Measurements from ENCODE around the gene SLC32A1.

The SLC32A1 gene

DNA sequence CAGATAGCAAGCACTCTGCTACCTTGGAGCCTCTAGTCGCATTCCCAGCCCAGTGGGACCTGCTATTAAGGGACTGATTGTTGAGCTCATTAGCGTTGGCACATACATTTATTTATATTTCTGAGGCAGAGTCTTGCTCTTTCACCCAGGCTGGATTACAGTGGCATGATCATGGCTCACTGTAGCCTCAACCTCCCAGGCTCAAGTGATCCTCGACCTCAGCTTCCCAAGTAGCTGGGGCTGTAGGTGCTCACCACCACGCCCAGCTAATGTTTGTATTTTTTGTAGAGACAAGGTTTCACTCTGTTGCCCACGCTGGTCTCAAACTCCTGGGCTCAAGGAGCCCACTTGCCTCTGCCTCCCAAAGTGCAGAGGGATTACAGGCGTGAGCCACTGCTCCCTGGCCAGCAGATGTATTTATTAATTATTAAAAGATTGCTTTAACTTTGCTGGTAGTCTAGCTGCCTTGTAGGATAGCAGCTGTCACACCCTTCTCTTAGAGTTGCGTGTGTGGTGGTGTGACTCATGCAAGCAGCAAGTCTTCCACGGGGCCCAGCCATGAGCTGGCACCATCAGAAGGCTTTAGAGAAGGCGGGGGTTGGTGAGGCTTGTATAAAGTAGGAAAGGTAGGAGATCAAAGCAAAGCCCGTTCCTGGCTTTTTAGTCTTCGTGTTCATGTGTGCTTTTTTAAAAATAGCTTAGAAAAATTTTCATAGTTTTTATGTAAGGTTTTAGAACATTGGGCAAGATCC, 40.5 kb downstream of the SLC32A1 start:
- Histone ChIP-seq H3K9ac (no peak overlapping the region), H3K79me2 (ENCODE audit: insufficient read depth, low read depth) (no peaks in the 10 kb centered on the region), H3K36me3 (ENCODE audit: insufficient read depth) (no peaks in the 10 kb centered on the region; the same call in 1 of the 2 replicates), H3K4me3 (IDR thresholded peaks at IDR 0.05; ENCODE audit: insufficient read depth, low read depth, low read length) (no peak overlapping the region), H3K4me1 (ENCODE audit: low read depth, poor library complexity, severe bottlenecking) (no peaks in the 10 kb centered on the region), H2AFZ (ENCODE audit: low read depth) (no peak overlapping the region), H3K27ac (no peak overlapping the region), H4K20me1 (ENCODE audit: insufficient read depth) (no peaks in the 10 kb centered on the region; the same call in 1 of the 2 replicates), H3K4me2 (no peak overlapping the region), H3K27me3 (ENCODE audit: insufficient read depth, low read depth) (no peaks in the 10 kb centered on the region)
- TF ChIP-seq, protein P1, sequence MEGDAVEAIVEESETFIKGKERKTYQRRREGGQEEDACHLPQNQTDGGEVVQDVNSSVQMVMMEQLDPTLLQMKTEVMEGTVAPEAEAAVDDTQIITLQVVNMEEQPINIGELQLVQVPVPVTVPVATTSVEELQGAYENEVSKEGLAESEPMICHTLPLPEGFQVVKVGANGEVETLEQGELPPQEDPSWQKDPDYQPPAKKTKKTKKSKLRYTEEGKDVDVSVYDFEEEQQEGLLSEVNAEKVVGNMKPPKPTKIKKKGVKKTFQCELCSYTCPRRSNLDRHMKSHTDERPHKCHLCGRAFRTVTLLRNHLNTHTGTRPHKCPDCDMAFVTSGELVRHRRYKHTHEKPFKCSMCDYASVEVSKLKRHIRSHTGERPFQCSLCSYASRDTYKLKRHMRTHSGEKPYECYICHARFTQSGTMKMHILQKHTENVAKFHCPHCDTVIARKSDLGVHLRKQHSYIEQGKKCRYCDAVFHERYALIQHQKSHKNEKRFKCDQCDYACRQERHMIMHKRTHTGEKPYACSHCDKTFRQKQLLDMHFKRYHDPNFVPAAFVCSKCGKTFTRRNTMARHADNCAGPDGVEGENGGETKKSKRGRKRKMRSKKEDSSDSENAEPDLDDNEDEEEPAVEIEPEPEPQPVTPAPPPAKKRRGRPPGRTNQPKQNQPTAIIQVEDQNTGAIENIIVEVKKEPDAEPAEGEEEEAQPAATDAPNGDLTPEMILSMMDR (conservative IDR thresholded peaks at IDR 0.05; ENCODE audit: low read depth, low read length): no peak

DNA sequence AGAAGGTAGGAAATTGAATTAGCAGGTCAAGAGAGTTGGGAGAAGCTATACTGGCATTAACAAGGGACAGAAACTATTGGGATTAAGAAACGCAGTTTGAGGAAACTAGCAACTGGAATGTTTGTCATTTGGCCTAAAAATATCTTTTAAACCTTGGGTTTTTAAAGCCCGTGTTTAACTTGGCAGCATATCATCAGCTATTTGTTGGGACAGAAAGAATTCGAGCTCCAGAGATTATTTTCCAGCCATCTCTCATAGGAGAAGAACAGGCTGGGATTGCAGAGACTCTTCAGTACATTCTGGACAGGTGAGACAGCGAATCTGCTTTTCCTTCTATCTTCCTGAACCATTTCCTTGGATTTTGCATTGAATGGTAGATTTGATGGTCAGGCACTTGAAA, 41.8 kb downstream of the SLC32A1 start:
- Histone ChIP-seq H3K27me3 (ENCODE audit: insufficient read depth, low read depth) (no peaks in the 10 kb centered on the region), H4K20me1 (ENCODE audit: insufficient read depth) (no peaks in the 10 kb centered on the region; the same call in 1 of the 2 replicates), H3K9ac (no peak overlapping the region), H2AFZ (ENCODE audit: low read depth) (no peak overlapping the region), H3K79me2 (ENCODE audit: insufficient read depth, low read depth) (no peaks in the 10 kb centered on the region), H3K4me2 (no peak overlapping the region), H3K4me1 (ENCODE audit: low read depth, poor library complexity, severe bottlenecking) (no peaks in the 10 kb centered on the region), H3K36me3 (ENCODE audit: insufficient read depth) (no peaks in the 10 kb centered on the region; the same call in 1 of the 2 replicates), H3K4me3 (IDR thresholded peaks at IDR 0.05; ENCODE audit: insufficient read depth, low read depth, low read length) (no peak overlapping the region), H3K27ac (no peak overlapping the region)
- TF ChIP-seq, protein P1 (conservative IDR thresholded peaks at IDR 0.05; ENCODE audit: low read depth, low read length): no peak

DNA sequence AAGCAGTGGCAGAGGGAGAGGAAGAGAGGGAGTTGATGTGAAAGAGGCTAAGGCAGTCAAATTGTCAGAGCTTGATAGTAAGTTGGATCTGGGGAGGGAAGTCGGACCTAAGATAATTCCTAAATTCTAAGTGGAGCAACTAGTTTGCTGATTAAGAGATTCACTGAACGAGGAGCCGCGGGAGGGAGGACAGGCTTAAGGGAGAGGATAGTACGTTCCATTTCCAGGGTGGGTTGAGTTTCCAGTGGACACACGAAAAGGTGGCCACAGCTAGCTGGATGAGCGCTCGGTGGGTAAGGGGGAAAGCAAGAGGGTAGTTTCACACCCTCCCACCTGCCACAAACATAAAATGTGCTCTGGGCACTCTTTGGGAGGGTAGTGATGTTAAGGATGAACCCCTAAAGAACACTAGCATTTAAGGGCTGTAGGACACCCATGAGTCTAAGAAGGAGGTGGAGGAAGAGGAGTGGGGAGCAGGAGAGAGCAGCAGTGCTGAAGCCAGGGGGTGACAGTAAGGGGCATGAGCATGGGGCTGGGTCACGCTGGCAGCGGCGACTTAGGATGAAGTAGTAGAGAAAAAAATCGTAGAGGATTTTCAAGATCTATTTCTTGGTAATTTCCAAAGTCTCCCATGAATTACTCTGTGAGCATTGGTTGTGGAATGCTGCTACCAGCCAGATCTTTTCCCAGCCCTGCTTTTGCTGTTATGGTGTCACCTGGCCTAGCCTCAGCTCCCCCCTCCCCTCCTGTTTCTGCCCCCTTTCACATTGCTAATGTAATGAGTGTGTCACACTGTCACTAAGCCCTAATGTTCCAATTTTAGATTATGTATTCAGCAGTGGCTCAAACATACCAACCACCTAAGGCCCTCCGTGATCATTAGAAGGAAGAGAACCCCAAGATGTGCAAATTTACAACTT, 45.4 kb downstream of the SLC32A1 start:
- TF ChIP-seq, protein P1 (conservative IDR thresholded peaks at IDR 0.05; ENCODE audit: low read depth, low read length): no peak
- H4K20me1 ChIP-seq (ENCODE audit: insufficient read depth): no peaks in the 10 kb centered on the region; the same call in 1 of the 2 replicates
- H3K4me3 ChIP-seq (IDR thresholded peaks at IDR 0.05; ENCODE audit: insufficient read depth, low read depth, low read length): no peak overlapping the region
- H3K4me2 ChIP-seq: no peak overlapping the region
- no peak overlapping the region for H3K27ac ChIP-seq
- H3K4me1 ChIP-seq (ENCODE audit: low read depth, poor library complexity, severe bottlenecking): no peaks in the 10 kb centered on the region
- H3K9ac ChIP-seq: no peak overlapping the region
- no peak overlapping the region for H2AFZ ChIP-seq (ENCODE audit: low read depth)
- no peaks in the 10 kb centered on the region for H3K27me3 ChIP-seq (ENCODE audit: insufficient read depth, low read depth)
- H3K36me3 ChIP-seq (ENCODE audit: insufficient read depth): peaks cover 12% of the 10 kb centered on the region; the same call in 1 of the 2 replicates
- H3K79me2 ChIP-seq (ENCODE audit: insufficient read depth, low read depth): no peaks in the 10 kb centered on the region

DNA sequence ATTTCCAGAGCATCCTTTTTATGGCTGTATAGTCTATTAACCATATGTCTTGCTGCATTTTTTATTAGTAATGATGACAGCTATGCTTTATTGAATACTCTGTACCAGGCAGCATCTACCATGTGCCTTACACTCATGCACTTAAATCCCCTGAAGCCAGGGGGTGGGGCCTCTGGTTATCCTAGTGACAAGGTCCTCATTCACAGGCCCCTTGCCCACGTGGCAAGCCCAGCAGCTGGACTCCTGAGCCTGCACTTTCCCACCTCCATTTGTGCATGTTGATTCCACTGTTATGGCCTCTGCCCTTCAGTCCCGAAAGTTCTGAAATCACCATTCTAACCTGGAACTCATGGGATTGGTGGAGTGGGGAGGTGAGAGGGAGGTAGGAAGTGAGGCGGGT, 46.3 kb downstream of the SLC32A1 start:
- no peak overlapping the region for H3K4me2 ChIP-seq
- no peak overlapping the region for H3K27ac ChIP-seq
- peaks cover 12% of the 10 kb centered on the region; the same call in 1 of the 2 replicates for H3K36me3 ChIP-seq (ENCODE audit: insufficient read depth)
- H3K79me2 ChIP-seq (ENCODE audit: insufficient read depth, low read depth): no peaks in the 10 kb centered on the region
- no peaks in the 10 kb centered on the region; the same call in 1 of the 2 replicates for H4K20me1 ChIP-seq (ENCODE audit: insufficient read depth)
- no peaks in the 10 kb centered on the region for H3K27me3 ChIP-seq (ENCODE audit: insufficient read depth, low read depth)
- no peak overlapping the region for H2AFZ ChIP-seq (ENCODE audit: low read depth)
- TF ChIP-seq, protein P1 (conservative IDR thresholded peaks at IDR 0.05; ENCODE audit: low read depth, low read length): no peak
- no peak overlapping the region for H3K4me3 ChIP-seq (IDR thresholded peaks at IDR 0.05; ENCODE audit: insufficient read depth, low read depth, low read length)
- no peaks in the 10 kb centered on the region for H3K4me1 ChIP-seq (ENCODE audit: low read depth, poor library complexity, severe bottlenecking)
- H3K9ac ChIP-seq: no peak overlapping the region
